Activated T-helper 2 cell treated with anti-CD3 and anti-CD28 coated beads, Interferon-gamma antibody, Interleukin-2, Interleukin-4, amounts not matched to agents 10 μg/mL and 5 μg/mL and 100 μg/mL, durations not matched to agents 14 hours and 24 hours and 36 hours (primary cell): ENCODE data around the gene CCNG1. TPM values are rescaled to one million over a fixed set of nuclear protein-coding genes. Genes with fewer than 3 reads are reported as not detected.

Experiments
- DNase-seq: peaks from one replicate; pipeline ENCODE4 v3.0.0; 2021; ENCODE audit warnings: low spot score
- H3K27ac Mint-ChIP-seq: one replicate; pipeline ENCODE4 v1.8.0; 2021; ENCODE audit warnings: mixed read lengths
- H3K27me3 Mint-ChIP-seq: one replicate; pipeline ENCODE4 v1.8.0; 2021; ENCODE audit warnings: low read depth, mixed read lengths
- H3K36me3 Mint-ChIP-seq: one replicate; pipeline ENCODE4 v1.8.0; 2021; ENCODE audit warnings: low read depth, mixed read lengths
- H3K4me1 Mint-ChIP-seq: one replicate; pipeline ENCODE4 v1.8.0; 2021; ENCODE audit warnings: low read depth, mixed read lengths
- H3K4me3 Mint-ChIP-seq: one replicate; pipeline ENCODE4 v1.8.0; 2021; ENCODE audit warnings: low read depth, mild to moderate bottlenecking, moderate library complexity, mixed read lengths
- H3K9me3 Mint-ChIP-seq: one replicate; pipeline ENCODE4 v1.8.0; 2021; ENCODE audit warnings: mixed read lengths
- intact Hi-C: fragments of 100-400 bp; cut with micrococcal nuclease; formaldehyde crosslinking; loops from one replicate; pipeline ENCODE4 v1.15.1; 2023
- total RNA-seq: library from RNA; stranded (reverse); gene quantifications from 2 replicates; pipeline ENCODE4 v1.2.3, GENCODE V29; 2022

Gene CCNG1
- total RNA-seq, 1 donor from 2014 or later: 89.4 TPM

DNA sequence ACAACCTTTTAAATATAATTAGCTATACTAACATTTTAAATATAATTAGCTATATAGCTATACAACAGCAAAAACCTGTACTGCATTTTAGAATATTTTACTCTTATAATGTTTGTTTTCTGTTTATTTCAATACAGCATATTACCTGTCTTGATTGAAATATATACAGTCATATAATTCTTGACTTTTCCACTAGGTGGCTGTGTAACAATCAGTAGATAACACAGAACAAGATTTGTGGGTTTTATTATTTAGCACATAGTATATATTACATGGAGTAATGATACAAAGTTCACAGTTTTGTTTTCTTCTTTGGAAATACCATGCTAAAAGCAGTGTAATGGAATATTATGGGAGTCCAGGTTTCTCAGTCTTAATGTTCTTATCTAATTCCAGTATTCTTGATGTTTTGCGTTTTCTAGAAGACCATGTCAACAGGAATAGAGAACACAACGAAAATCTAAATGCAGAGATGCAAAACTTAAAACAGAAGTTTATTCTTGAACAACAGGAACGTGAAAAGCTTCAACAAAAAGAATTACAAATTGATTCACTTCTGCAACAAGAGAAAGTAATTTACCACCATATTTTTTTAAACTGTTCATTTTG, 36.3 kb downstream of the CCNG1 start:
- DNase-seq: no peak
- no peak overlapping the region for H3K27ac Mint-ChIP-seq
- H3K4me3 Mint-ChIP-seq: no peak overlapping the region
- no peaks in the 10 kb centered on the region for H3K9me3 Mint-ChIP-seq
- no peaks in the 10 kb centered on the region for H3K27me3 Mint-ChIP-seq
- intact Hi-C loops: no loop called here
- peaks cover 78% of the 10 kb centered on the region for H3K36me3 Mint-ChIP-seq
- peaks cover 12% of the 10 kb centered on the region for H3K4me1 Mint-ChIP-seq

- Mint-ChIP-seq H3K27me3 (no peaks in the 10 kb centered on the region), H3K27ac (peak overlapping the region; percentile 46), H3K9me3 (no peaks in the 10 kb centered on the region), H3K4me3 (no peak overlapping the region), H3K36me3 (peaks cover 80% of the 10 kb centered on the region), H3K4me1 (peaks cover 17% of the 10 kb centered on the region)
- intact Hi-C loops: no loop called here
- DNase-seq: no peak
Observed at GRCh38 chr5:163475411-163475810, 38.0 kb downstream of the CCNG1 start.

DNA sequence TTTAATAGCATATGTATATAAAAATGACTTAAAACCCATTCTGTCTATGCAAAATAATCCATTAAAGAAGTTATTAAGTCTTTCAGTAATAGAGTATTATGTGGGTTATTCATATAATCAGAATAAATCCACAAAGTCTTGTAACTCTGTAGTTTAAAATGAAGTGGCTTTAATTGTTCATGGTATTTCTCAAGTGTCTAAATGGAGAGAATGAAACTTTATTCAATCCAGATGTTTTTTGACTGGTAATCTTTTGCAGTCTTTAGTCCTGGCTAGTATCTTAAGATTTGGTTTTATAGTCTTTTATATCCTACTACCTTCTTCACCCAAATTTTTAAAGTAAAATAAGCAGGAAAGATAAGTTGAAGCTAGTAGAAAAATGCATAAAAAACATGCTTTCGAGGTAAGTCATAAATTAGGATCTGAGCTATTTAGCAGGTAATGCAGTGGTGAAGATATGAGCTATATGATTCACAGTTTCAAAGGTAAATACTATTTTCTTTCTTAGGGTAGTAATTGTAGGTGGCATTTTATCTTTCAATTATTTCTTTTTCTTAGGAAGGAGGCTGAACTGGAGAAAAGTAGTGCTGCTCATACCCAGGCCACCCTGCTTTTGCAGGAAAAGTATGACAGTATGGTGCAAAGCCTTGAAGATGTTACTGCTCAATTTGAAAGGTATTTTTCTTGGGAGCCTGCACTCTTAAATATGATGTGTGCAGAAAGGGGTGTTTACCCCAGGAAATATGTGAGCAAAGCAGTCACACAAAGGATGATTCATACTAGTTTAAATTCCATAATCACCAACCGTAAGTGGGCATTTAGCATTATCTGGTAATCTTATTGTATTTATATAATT, 41.0 kb downstream of the CCNG1 start:
- peak overlapping the region; percentile 28 for H3K27ac Mint-ChIP-seq
- H3K36me3 Mint-ChIP-seq: peaks cover 82% of the 10 kb centered on the region
- H3K4me3 Mint-ChIP-seq: no peak overlapping the region
- intact Hi-C loops: no loop called here
- H3K9me3 Mint-ChIP-seq: no peaks in the 10 kb centered on the region
- H3K4me1 Mint-ChIP-seq: peaks cover 15% of the 10 kb centered on the region
- H3K27me3 Mint-ChIP-seq: no peaks in the 10 kb centered on the region
- DNase-seq: no peak

- no peaks in the 10 kb centered on the region for H3K27me3 Mint-ChIP-seq
- no peak overlapping the region for H3K27ac Mint-ChIP-seq
- no peak for DNase-seq
- H3K9me3 Mint-ChIP-seq: no peaks in the 10 kb centered on the region
- intact Hi-C loops: no loop called here
- H3K36me3 Mint-ChIP-seq: peaks cover 82% of the 10 kb centered on the region
- H3K4me3 Mint-ChIP-seq: no peak overlapping the region
- H3K4me1 Mint-ChIP-seq: peaks cover 15% of the 10 kb centered on the region
Observed at GRCh38 chr5:163478982-163479271, 41.5 kb downstream of the CCNG1 start.

GRCh38 chr5:163489055-163489744, 51.8 kb downstream of the CCNG1 start:
- H3K27ac Mint-ChIP-seq: peak overlapping the region; percentile 33
- DNase-seq: no peak
- intact Hi-C loops: loop anchor here (2.0 kb wide), 1 partner anchor 16 kb away; the partner anchor contains the start of gene MAT2B

GRCh38 chr5:163489745-163490075, 52.3 kb downstream of the CCNG1 start:
- Mint-ChIP-seq H3K9me3 (no peaks in the 10 kb centered on the region), H3K27me3 (no peaks in the 10 kb centered on the region), H3K4me3 (no peak overlapping the region), H3K4me1 (peaks cover 3% of the 10 kb centered on the region), H3K36me3 (peaks cover 42% of the 10 kb centered on the region), H3K27ac (no peak overlapping the region)
- intact Hi-C loops: loop anchor here (2.0 kb wide), 1 partner anchor 15 kb away; the partner anchor contains the start of gene MAT2B
- DNase-seq: no peak

More at GRCh38 chr5:163489055-163489744, 51.8 kb downstream of the CCNG1 start:
- Mint-ChIP-seq H3K27me3 (no peaks in the 10 kb centered on the region), H3K36me3 (peaks cover 45% of the 10 kb centered on the region), H3K4me1 (peaks cover 3% of the 10 kb centered on the region), H3K4me3 (no peak overlapping the region), H3K9me3 (no peaks in the 10 kb centered on the region)

Other genes with a start within 250 kb of the CCNG1 start
- 39.6 and 48.0 TPM in 2 replicates for gene NUDCD2, start 22.5 kb downstream of the CCNG1 start, total RNA-seq
- gene HMMR, start 23.0 kb downstream of the CCNG1 start, total RNA-seq: 39.3 and 40.3 TPM in 2 replicates
- gene MAT2B, start 68.0 kb downstream of the CCNG1 start, total RNA-seq: 93.2 and 98.9 TPM in 2 replicates